ENCODE data around the gene CERKL.

CERKL gene

DNA sequence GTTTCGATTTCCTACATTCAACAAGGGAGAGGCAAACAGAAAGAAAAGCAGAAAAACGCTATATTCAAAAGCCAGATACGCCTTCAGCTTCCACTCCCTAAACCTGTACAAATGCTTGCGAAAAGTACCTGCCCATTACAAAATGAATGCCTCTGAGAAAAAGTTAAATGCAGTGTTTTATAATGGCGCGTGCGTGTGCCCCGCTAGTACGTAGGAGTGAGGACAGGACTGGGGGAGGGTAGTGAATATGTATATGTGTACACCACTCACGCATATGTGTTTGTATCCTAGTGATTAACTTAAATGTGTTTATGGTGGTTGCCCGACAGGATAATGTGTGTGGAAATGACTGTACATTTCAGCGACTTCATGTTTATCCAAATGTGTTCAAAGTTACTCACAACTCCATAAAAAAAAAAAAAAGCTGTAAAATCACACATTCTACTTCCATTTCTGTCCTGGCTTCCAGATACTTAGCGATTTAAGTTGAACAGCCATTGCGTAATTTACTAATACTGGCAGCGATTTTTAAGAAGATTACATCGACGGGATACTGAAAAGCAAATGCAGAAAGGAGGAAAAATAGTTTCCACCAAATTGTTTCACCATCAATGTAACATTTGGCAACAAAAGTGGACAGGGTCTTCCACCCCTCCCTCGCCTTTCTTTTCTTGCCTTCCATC is 22.1 kb upstream of the CERKL start:
- Histone ChIP-seq H3K36me3 (ENCODE audit: control insufficient read depth in 5 of 5, insufficient read depth in 5 of 5, low read length in 5 of 5) (no peaks in the 10 kb centered on the region), H3K9ac (ENCODE audit: low read length in 5 of 5) (no peak overlapping the region), H3K27ac (ENCODE audit: low read depth, low read length) (no peak overlapping the region), H3K4me1 (ENCODE audit: control insufficient read depth in 5 of 5, insufficient read depth in 5 of 5, low read length in 5 of 5) (peaks cover 0 to 29% (median 13%) of the 10 kb centered on the region in 5 donors), H3K27me3 (ENCODE audit: control insufficient read depth in 5 of 5, insufficient read depth in 4 of 5, low read length in 5 of 5) (peaks cover 39 to 64% (median 59%) of the 10 kb centered on the region in 5 donors), H3K4me3 (ENCODE audit: low read depth in 1 of 5, low read length in 5 of 5) (no peak overlapping the region), H3K9me3 (ENCODE audit: control insufficient read depth in 5 of 5, low read length in 5 of 5) (no peaks in the 10 kb centered on the region)

DNA sequence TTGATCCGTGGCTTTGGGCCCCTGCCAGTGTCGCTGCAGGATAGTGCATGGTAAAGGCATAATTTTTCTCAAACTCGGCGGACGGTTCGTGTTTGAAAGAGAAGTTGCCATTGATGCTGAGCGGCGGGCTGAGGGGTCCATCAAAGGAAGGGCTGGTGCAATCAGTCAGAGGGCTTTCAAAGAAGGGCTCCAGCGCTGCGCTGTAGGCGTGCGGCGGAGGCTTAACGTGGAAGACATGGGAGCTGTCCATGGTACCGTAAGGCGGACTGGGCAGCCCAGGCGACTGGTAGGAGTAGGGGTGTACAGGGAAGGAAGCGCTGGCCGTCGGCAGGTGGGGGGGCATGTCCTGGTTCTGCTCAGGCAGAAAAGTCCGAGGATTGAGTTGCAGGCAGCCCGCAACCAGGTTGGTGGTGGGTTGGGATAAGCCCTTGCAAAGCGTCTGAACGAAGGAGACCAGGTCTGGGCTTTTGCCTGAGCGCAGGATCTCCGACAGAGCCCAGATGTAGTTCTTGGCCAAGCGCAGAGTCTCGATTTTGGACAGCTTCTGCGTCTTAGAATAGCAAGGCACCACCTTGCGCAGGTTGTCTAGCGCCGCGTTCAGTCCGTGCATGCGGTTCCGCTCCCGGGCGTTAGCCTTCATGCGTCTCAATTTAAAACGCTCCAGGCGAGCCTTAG is 21.1 kb upstream of the CERKL start:
- no peaks in the 10 kb centered on the region for H3K9me3 ChIP-seq (ENCODE audit: control insufficient read depth in 5 of 5, low read length in 5 of 5)
- no peak overlapping the region for H3K27ac ChIP-seq (ENCODE audit: low read depth, low read length)
- H3K4me1 ChIP-seq (ENCODE audit: control insufficient read depth in 5 of 5, insufficient read depth in 5 of 5, low read length in 5 of 5), result peaks cover 0 to 20% (median 9%) of the 10 kb centered on the region in 5 donors
- peaks cover 39 to 56% (median 51%) of the 10 kb centered on the region in 5 donors for H3K27me3 ChIP-seq (ENCODE audit: control insufficient read depth in 5 of 5, insufficient read depth in 4 of 5, low read length in 5 of 5)
- no peak overlapping the region for H3K4me3 ChIP-seq (ENCODE audit: low read depth in 1 of 5, low read length in 5 of 5)
- H3K36me3 ChIP-seq (ENCODE audit: control insufficient read depth in 5 of 5, insufficient read depth in 5 of 5, low read length in 5 of 5), result no peaks in the 10 kb centered on the region
- H3K9ac ChIP-seq (ENCODE audit: low read length in 5 of 5), result no peak overlapping the region

- H3K27me3 ChIP-seq (ENCODE audit: control insufficient read depth in 5 of 5, insufficient read depth in 4 of 5, low read length in 5 of 5), result peaks cover 15 to 29% (median 26%) of the 10 kb centered on the region in 5 donors
- no peak overlapping the region for H3K4me3 ChIP-seq (ENCODE audit: low read depth in 1 of 5, low read length in 5 of 5)
- H3K4me1 ChIP-seq (ENCODE audit: control insufficient read depth in 5 of 5, insufficient read depth in 5 of 5, low read length in 5 of 5), result peaks cover 0 to 5% (median 0%) of the 10 kb centered on the region in 5 donors
- H3K9me3 ChIP-seq (ENCODE audit: control insufficient read depth in 5 of 5, low read length in 5 of 5), result no peaks in the 10 kb centered on the region
- no peak overlapping the region for H3K9ac ChIP-seq (ENCODE audit: low read length in 5 of 5)
- no peaks in the 10 kb centered on the region for H3K36me3 ChIP-seq (ENCODE audit: control insufficient read depth in 5 of 5, insufficient read depth in 5 of 5, low read length in 5 of 5)
- H3K27ac ChIP-seq (ENCODE audit: low read depth, low read length), result no peak overlapping the region
Measured at GRCh38 chr2:181675254-181675653, 18.3 kb upstream of the CERKL start.

DNA sequence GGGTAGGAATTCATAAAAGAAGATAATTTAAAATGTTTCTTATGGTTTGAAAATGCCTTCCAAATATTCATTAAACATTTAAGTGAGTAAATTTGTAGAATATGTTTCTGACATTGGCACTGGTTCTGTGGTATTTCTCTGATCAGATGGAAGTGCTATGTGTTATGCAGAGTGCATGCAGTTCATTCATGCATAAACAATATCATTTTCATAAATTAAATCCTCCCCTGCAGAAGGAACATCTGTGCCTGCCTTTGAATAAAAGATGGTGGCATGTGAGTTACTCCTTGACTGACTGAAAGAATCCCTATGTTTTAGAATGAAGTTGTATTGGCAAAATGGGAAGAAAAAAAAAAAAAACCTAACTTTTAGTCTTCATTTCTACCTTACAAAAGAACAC is 17.6 kb upstream of the CERKL start:
- Histone ChIP-seq H3K9me3 (ENCODE audit: control insufficient read depth in 5 of 5, low read length in 5 of 5) (no peaks in the 10 kb centered on the region), H3K27ac (ENCODE audit: low read depth, low read length) (no peak overlapping the region), H3K27me3 (ENCODE audit: control insufficient read depth in 5 of 5, insufficient read depth in 4 of 5, low read length in 5 of 5) (peaks cover 10 to 23% (median 21%) of the 10 kb centered on the region in 5 donors), H3K4me3 (ENCODE audit: low read depth in 1 of 5, low read length in 5 of 5) (no peak overlapping the region), H3K9ac (ENCODE audit: low read length in 5 of 5) (no peak overlapping the region), H3K36me3 (ENCODE audit: control insufficient read depth in 5 of 5, insufficient read depth in 5 of 5, low read length in 5 of 5) (no peaks in the 10 kb centered on the region), H3K4me1 (ENCODE audit: control insufficient read depth in 5 of 5, insufficient read depth in 5 of 5, low read length in 5 of 5) (peaks cover 0 to 5% (median 0%) of the 10 kb centered on the region in 5 donors)

- Histone ChIP-seq H3K9me3 (ENCODE audit: control insufficient read depth in 5 of 5, low read length in 5 of 5) (no peaks in the 10 kb centered on the region), H3K36me3 (ENCODE audit: control insufficient read depth in 5 of 5, insufficient read depth in 5 of 5, low read length in 5 of 5) (no peaks in the 10 kb centered on the region), H3K27me3 (ENCODE audit: control insufficient read depth in 5 of 5, insufficient read depth in 4 of 5, low read length in 5 of 5) (peaks cover under 1 to 14% (median 11%) of the 10 kb centered on the region in 5 donors), H3K4me1 (ENCODE audit: control insufficient read depth in 5 of 5, insufficient read depth in 5 of 5, low read length in 5 of 5) (peaks cover 0 to 5% (median 0%) of the 10 kb centered on the region in 5 donors), H3K9ac (ENCODE audit: low read length in 5 of 5) (no peak overlapping the region), H3K27ac (ENCODE audit: low read depth, low read length) (no peak overlapping the region), H3K4me3 (ENCODE audit: low read depth in 1 of 5, low read length in 5 of 5) (no peak overlapping the region)
Measured at GRCh38 chr2:181673173-181673572, 16.3 kb upstream of the CERKL start.

GRCh38 chr2:181672255-181673008 is 15.5 kb upstream of the CERKL start:
- no peaks in the 10 kb centered on the region for H3K4me1 ChIP-seq (ENCODE audit: control insufficient read depth in 5 of 5, insufficient read depth in 5 of 5, low read length in 5 of 5)
- H3K36me3 ChIP-seq (ENCODE audit: control insufficient read depth in 5 of 5, insufficient read depth in 5 of 5, low read length in 5 of 5), result no peaks in the 10 kb centered on the region
- H3K27me3 ChIP-seq (ENCODE audit: control insufficient read depth in 5 of 5, insufficient read depth in 4 of 5, low read length in 5 of 5), result peaks cover 0 to 7% (median 3%) of the 10 kb centered on the region in 5 donors
- H3K4me3 ChIP-seq (ENCODE audit: low read depth in 1 of 5, low read length in 5 of 5), result no peak overlapping the region
- no peak overlapping the region for H3K9ac ChIP-seq (ENCODE audit: low read length in 5 of 5)
- no peak overlapping the region for H3K27ac ChIP-seq (ENCODE audit: low read depth, low read length)
- no peaks in the 10 kb centered on the region for H3K9me3 ChIP-seq (ENCODE audit: control insufficient read depth in 5 of 5, low read length in 5 of 5)

DNA sequence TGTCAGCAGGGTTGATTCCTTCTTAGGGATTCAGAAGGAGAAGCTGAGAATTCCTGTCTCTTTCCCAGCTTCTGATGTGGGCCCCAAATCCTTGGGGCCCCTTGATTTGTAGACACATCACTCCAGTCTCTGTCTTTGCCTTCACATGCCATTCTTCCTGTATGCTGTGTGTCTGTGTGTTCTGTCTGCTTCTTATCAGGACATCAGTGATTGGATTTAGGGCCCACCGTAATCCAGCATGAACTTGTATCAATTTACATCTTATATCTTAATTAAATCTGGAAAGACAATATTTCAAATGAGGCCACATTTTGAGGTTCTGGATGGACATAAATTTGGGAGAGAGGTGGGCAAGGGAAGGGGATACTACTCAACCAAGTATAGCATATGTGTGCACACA is 13.7 kb upstream of the CERKL start:
- H3K9ac ChIP-seq (ENCODE audit: low read length in 5 of 5), result no peak overlapping the region
- H3K27ac ChIP-seq (ENCODE audit: low read depth, low read length), result no peak overlapping the region
- peaks cover 0 to 9% (median 3%) of the 10 kb centered on the region in 5 donors for H3K27me3 ChIP-seq (ENCODE audit: control insufficient read depth in 5 of 5, insufficient read depth in 4 of 5, low read length in 5 of 5)
- H3K36me3 ChIP-seq (ENCODE audit: control insufficient read depth in 5 of 5, insufficient read depth in 5 of 5, low read length in 5 of 5), result no peaks in the 10 kb centered on the region
- no peak overlapping the region for H3K4me3 ChIP-seq (ENCODE audit: low read depth in 1 of 5, low read length in 5 of 5)
- no peaks in the 10 kb centered on the region for H3K4me1 ChIP-seq (ENCODE audit: control insufficient read depth in 5 of 5, insufficient read depth in 5 of 5, low read length in 5 of 5)
- peaks cover 0 to 12% (median 6%) of the 10 kb centered on the region in 5 donors for H3K9me3 ChIP-seq (ENCODE audit: control insufficient read depth in 5 of 5, low read length in 5 of 5)

GRCh38 chr2:181667234-181667633 is 10.3 kb upstream of the CERKL start:
- Histone ChIP-seq H3K4me1 (ENCODE audit: control insufficient read depth in 5 of 5, insufficient read depth in 5 of 5, low read length in 5 of 5) (no peaks in the 10 kb centered on the region), H3K27me3 (ENCODE audit: control insufficient read depth in 5 of 5, insufficient read depth in 4 of 5, low read length in 5 of 5) (peaks cover 0 to 9% (median 2%) of the 10 kb centered on the region in 5 donors), H3K9me3 (ENCODE audit: control insufficient read depth in 5 of 5, low read length in 5 of 5) (peaks cover 2 to 16% (median 10%) of the 10 kb centered on the region in 5 donors), H3K4me3 (ENCODE audit: low read depth in 1 of 5, low read length in 5 of 5) (no peak overlapping the region), H3K27ac (ENCODE audit: low read depth, low read length) (no peak overlapping the region), H3K9ac (ENCODE audit: low read length in 5 of 5) (no peak overlapping the region), H3K36me3 (ENCODE audit: control insufficient read depth in 5 of 5, insufficient read depth in 5 of 5, low read length in 5 of 5) (no peaks in the 10 kb centered on the region)

DNA sequence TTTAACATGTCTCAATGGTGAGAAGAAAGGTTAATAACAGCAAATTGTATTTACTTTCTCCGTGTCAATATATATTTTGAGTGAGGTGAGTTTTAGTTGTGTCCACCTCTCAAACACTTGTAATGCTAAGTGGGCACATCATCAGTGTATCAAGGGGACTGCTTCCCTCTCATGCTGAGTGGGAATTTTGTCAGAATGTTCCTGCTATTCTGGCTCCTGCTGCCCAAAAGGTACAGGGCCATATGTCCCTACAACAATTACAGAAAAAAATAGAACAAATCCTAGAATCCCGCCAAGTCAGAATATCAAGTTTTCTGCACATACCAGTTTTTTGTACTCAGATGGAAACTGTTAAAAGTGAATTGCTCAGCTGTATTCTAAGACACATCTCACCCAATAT is 5.4 kb upstream of the CERKL start:
- no peaks in the 10 kb centered on the region for H3K36me3 ChIP-seq (ENCODE audit: control insufficient read depth in 5 of 5, insufficient read depth in 5 of 5, low read length in 5 of 5)
- H3K9ac ChIP-seq (ENCODE audit: low read length in 5 of 5), result no peak overlapping the region
- no peak overlapping the region for H3K4me3 ChIP-seq (ENCODE audit: low read depth in 1 of 5, low read length in 5 of 5)
- no peak overlapping the region for H3K27ac ChIP-seq (ENCODE audit: low read depth, low read length)
- peaks cover 0 to under 1% (median under 1%) of the 10 kb centered on the region in 5 donors for H3K4me1 ChIP-seq (ENCODE audit: control insufficient read depth in 5 of 5, insufficient read depth in 5 of 5, low read length in 5 of 5)
- H3K27me3 ChIP-seq (ENCODE audit: control insufficient read depth in 5 of 5, insufficient read depth in 4 of 5, low read length in 5 of 5), result peaks cover 2 to 10% (median 5%) of the 10 kb centered on the region in 5 donors
- H3K9me3 ChIP-seq (ENCODE audit: control insufficient read depth in 5 of 5, low read length in 5 of 5), result peaks cover 2 to 16% (median 10%) of the 10 kb centered on the region in 5 donors

GRCh38 chr2:181660181-181660580 is 3.3 kb upstream of the CERKL start:
- Histone ChIP-seq H3K9me3 (ENCODE audit: control insufficient read depth in 5 of 5, low read length in 5 of 5) (no peaks in the 10 kb centered on the region), H3K9ac (ENCODE audit: low read length in 5 of 5) (no peak overlapping the region), H3K36me3 (ENCODE audit: control insufficient read depth in 5 of 5, insufficient read depth in 5 of 5, low read length in 5 of 5) (no peaks in the 10 kb centered on the region), H3K4me3 (ENCODE audit: low read depth in 1 of 5, low read length in 5 of 5) (no peak overlapping the region), H3K27ac (ENCODE audit: low read depth, low read length) (no peak overlapping the region), H3K4me1 (ENCODE audit: control insufficient read depth in 5 of 5, insufficient read depth in 5 of 5, low read length in 5 of 5) (peaks cover 6 to 14% (median 12%) of the 10 kb centered on the region in 5 donors), H3K27me3 (ENCODE audit: control insufficient read depth in 5 of 5, insufficient read depth in 4 of 5, low read length in 5 of 5) (peaks cover 2 to 19% (median 12%) of the 10 kb centered on the region in 5 donors)

All from subcutaneous abdominal adipose tissue (tissue), 5 donors.